HG02973 (cell line): ENCODE results near the gene EMC10.
"Not testable (repeated sequence)": the region's sequence is repeated elsewhere in the genome, so short reads cannot be mapped to it uniquely, and the experiment has no call there.

Source experiments
- ATAC-seq: cut with Tn5 transposase; IDR thresholded peaks from one replicate; pipeline ENCODE4 v1.9.1; 2021; ENCODE audit warnings: moderate library complexity; ENCODE audit not compliant: unreplicated experiment

Gene EMC10

DNA sequence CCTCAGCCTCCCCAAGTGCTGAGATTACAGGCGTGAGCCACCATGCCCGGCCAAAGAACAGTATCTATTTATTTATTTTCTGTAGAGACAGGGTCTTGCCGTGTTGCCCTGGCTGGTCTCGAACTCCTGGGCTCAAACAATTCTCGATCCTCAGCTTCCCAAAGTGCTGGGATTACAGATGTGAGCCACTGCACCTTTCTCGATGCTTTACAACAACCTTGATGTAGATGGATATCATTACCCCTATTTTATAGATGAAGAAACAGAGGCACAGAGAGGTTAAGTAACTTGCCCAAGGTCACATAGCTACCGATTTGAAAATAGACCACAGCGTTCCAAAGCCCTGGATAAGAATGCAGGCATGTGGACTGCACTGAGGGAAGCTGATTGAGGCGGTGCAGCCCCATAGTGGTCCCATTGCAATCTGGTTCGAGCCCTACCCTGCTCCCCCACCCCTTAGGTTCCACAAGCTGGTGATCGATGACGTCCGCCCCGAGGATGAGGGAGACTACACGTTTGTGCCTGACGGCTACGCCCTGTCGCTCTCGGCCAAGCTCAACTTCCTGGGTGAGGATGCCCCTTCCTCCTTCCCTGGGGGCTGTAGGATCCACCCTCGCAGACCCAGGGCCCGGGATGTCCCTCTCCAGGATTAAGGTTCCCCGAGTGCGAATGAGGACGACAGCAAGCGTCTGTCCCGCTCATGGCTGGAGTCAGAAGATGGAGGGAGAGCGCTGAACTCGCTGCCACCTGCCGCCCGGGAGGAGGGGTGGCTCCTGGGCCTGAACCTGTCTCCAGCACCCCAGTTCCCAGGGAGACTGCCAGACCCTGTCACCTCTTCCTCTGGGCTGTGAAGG lies 25.7 kb upstream of the EMC10 start:
- no peak for ATAC-seq

DNA sequence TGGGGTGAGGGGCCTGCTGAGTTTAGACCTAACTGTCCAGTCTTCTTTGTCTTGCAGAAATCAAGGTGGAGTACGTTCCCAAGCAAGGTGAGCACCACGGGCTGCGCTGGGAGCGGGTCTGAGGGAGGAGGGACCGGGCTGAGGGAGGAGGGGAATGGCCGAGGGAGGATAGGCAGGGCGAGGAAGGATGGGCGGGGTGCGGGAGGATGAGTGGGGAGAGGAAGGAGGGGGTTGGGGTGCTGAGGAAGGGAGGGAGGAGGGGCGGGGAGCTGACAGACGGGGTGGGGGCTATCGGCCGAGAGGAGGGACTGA lies 25.1 kb upstream of the EMC10 start:
- no peak for ATAC-seq

DNA sequence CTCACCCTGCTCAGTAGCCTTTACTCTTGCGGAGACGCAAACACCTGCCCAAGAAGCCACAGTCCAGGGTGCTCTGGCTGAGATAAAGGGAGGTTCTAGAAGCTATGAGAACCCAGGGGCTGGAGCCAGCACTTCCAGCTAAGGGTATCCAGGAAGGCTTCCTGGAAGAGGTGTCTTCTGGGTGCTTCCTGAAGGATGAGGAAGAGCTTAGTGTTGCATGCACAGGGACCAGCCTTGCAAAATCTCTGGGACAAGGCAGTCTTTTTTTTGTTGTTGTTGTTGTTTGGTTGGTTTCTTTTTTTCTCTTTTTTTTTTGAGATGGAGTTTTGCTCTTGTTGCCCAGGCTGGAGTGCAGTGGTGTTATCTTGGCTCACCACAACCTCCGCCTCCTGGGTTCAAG lies 23.1 kb upstream of the EMC10 start:
- no peak for ATAC-seq

DNA sequence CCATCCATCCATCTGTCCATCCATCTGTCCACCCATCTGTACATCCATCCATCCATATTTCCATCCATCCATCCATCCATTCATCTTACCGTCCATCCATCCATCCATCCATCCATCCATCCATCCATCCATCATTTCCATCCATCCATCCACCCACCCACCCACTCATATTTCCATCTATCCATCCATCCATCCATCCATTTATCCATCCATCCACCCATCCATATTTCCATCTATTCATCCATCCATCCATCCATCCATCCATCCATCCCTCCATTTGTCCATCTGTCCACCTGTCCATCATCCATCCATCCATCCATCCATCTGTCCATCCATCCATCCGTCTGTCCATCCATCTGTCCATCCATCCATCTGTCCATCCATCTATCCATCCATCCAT lies 20.3 kb upstream of the EMC10 start:
- ATAC-seq = no peak

DNA sequence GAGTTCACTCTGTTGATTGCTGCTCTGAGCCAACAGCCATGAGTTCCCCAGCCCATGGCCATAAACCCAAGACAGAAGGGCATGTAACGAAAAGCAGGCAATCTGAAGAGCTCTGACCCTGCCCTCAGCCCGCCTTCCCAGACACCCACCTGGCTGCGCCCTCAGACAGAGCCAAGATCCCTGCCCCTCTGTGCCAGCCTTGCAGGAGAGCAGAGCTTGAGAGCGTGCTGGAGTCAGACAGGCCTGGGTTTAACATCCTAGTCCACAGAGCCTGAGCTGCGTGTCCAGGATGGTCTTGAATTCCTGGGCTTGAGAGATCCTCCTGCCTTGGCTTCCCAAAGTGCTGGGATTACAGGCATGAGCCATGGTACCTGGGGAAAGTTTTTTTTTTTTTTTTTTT lies 19.0 kb upstream of the EMC10 start:
- ATAC-seq = no peak

DNA sequence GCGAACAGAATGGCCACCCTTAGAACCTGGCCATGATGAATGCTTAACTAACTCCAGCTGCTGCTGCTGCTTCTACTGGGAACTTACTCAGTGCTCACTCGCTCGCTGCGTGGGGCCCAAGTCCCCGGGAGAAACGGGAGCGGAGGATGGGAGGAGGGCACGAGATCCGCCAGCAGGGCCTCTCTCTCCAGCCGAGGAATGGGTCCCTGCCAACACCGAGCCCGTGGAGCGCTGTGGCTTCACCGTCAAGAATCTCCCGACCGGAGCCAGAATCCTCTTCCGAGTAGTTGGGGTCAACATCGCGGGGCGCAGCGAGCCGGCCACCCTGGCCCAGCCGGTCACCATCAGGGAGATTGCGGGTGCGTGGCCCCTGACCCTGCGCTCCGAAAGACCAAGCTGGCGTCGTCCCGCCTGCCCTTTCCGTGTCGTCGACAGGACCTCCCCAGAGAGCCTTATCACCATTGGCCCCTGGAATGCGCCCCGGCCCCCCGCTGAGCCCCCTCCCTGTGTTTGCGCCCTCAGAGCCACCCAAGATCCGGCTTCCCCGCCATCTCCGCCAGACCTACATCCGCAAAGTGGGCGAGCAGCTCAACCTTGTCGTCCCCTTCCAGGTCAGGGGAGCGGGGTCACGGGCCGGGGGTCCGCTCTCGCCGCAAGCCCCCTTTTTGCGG lies 17.8 kb upstream of the EMC10 start:
- ATAC-seq = no peak

DNA sequence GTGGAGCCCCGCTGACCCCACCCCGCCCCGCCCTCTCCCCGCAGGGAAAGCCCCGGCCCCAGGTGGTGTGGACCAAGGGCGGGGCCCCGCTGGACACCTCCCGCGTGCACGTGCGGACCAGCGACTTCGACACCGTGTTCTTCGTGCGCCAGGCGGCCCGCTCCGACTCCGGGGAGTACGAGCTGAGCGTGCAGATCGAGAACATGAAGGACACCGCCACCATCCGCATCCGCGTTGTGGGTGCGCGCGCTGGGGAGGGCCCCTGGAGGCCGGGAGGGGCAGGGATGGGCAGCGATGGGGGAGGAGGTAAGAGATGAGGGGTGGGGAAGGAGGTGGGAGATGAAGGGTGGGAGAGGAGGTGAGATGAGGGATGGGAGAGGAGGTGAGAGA lies 17.2 kb upstream of the EMC10 start:
- no peak for ATAC-seq

DNA sequence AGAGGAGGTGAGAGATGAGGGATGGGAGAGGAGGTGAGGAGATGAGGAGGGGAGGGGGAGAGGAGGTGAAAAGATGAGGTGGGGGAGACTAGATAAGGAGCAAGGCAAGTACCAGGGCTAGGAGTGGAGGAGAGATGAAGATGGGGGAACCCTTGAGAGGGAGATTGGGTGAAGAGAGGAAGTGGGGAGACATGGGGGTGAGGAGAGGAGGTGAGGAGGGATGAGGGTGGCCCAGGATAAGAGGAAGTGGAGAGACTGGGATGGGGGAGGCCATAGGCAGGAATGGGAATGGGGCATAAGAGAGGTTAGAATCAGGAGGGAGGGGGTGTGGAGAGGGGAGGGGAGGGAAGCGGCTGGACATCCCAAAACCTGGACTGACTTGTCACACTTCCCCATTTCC lies 16.7 kb upstream of the EMC10 start:
- no peak for ATAC-seq

DNA sequence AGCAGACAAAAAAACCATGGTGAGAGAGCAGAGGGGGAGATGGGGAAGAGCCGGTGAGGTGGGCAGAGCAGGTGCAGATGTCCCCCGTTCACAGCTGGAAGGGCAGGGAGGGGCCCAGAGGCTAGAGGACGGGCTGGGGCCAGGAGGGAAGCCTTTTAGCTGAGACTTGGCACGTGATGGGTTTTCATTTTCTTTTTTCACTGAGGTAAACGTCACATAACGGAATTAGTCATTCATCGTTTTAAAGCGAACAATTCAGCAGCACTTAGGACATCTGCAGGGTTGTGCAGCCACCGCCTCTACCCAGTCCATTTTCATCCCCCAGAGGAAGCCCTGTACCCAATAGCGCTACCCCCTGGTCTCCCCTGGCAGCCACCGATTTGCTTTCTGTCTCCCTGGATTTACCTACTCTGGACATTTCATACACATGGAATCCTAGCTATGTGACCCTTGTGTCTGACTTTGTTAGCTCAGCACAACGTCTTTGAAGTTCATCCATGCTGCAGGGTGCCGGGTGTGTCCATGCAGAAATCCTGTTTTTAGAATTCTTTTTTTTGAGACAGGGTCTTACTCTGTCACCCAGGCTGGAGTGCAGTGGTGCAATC lies 16.0 kb upstream of the EMC10 start:
- peak; percentile 50 for ATAC-seq

DNA sequence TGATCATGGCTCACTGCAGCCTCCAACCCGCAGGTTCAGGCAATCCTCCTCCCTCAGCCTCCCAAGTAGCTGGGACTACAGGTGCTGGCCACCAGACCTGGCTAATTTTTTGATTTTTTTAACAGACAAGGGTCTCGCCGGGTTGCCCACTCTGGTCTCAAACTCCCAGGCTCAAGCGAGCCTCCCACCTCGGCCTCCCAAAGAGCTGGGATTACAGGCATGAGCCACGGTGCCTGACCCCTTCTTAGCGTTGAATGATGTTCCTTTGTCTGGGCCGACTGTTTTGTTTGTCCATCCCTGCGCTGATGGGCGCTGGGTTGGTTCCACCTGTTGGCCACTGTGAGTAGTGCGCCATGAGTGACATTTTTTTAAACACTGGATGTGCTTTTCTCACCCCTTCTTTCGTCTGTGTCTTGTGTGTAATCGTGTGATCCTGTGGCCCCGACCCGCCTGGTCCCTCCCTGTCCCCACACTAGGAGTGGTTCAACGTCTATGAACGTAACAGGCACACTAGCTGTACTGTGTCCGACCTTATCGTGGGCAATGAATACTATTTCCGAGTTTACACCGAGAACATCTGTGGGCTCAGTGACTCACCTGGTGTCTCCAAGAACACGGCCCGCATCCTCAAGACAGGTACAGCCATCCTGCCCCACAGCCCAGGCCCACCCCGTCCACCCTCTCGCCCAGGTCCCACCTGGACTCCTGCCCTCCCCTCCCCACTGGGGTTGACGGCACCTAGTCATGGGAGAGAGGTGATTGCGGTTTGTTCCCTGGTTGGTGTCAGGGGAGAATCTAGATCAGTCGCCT lies 15.0 kb upstream of the EMC10 start:
- no peak for ATAC-seq

DNA sequence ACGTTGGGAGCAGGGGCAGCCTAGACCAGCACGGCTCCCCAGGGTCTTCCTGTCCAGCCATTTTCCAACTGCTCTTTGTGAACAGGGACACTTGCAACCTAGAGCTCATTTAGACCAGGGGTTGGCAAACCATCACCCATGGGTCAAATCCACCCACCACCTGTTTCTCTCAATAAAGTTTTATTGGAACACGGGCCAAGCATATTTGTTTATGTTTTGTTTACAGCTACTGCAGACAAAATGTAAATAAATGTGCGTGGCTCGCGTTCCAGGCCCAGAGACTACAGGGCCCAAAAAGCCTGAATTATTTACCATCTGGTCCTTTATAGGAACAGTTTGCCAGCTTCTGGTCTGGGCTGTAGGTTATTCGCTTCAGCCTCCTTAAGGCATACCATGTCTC lies 13.3 kb upstream of the EMC10 start:
- no peak for ATAC-seq

DNA sequence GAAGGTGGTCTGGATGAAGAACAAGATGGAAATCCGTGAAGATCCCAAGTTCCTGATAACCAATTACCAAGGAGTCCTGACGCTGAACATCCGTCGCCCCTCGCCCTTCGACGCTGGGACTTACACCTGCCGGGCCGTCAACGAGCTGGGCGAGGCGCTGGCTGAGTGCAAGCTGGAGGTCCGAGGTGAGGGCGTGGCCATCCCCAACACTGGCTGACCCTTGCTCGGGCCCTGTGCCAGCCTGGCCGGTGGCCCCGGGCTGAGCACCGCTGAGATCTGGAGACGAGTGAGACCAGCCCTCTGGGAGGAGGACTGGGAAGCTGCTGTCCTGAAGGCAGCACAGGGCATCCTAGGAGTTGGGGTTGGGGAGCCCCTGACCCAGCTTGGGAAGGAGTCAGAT lies 12.0 kb upstream of the EMC10 start:
- no peak for ATAC-seq

DNA sequence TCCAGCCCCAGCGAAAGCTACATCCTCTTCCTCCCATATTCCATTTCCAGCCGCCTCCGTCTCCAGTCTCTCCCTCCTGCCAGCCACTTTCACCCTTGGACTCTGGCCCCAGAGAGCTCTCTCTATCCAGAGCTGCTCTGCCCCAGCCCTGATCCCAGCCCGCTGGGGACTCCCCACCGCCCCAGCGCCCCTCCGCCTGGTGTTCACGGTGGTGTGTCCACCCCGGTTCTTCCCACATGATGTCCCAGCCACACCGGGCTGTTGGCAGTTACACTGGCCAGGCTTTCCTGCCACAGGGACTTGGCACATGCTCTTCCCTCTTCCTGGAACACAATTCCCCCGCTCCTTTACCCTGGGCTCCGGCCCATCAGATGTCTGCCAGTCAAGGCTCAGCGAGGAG lies 11.3 kb upstream of the EMC10 start:
- ATAC-seq = no peak

DNA sequence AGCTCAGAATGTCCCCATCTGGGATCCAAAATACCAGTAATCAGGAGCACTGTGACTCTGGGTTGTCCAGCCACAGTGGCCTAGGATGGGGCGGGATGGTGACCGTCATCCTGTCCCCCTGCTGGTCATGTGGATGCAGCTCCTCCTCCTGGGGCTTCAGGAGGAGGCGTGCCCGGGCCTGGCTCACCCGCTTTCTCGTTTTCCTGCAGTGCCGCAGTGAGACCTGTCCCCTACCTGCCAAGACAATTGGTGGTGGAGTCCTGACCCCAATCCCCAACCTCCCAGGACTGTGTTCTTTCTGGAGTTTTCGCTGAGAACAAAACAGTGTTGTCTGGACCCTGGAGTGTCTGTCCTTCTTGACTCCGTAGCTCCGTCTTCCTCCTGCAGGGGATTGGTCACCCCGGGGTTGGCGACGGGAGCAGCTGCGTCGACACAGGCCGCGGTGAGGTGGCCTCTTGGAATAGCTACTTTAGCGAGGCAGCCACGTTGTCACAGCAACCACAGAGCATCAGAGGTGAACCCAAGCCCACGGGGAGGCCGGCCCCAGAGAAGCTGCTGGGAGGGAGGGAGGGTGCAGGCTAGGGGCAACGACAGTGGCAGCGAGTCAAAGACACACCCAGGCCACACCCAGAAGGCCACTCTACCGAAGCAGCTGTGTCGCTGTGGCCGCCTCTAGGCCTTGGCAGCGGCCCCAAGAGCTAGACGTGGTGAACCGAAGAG lies 10.2 kb upstream of the EMC10 start:
- ATAC-seq = no peak

DNA sequence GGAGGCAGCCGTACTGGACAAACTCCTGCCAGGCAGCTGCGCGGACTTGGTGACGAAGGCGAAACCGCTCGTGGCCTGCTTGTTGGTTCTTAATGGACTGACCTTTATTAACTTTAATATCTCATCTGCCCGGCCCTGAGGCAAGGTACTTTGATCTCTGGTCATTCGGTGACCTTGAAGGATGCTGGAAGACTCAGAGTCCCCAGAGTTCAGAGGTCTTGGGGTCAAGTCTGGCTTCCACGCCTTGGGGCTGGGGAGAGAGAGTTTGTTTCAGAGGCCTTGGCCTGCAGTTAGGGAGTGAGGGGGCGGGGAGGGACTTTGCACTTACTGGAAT lies 9.6 kb upstream of the EMC10 start:
- ATAC-seq = no peak

DNA sequence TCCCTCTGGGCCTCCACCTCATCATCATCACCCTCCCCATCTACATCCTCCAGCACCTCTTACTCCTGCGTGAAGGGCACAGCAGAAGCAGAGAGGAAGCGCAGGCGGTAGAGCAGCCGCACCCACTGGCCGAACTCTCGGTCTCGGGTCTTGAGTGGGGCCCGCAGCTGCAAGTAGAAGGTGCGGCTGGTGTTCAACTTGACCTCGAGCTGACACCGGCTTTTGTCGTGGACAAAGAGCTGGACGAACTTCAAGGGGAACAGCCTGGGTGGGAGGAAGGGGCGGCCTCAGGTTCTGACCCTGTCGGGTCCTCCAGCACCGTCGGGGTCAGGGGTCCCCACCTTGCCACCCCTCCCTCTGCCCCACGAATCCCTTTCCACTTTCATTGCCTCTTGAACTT lies 8.7 kb upstream of the EMC10 start:
- no peak for ATAC-seq

DNA sequence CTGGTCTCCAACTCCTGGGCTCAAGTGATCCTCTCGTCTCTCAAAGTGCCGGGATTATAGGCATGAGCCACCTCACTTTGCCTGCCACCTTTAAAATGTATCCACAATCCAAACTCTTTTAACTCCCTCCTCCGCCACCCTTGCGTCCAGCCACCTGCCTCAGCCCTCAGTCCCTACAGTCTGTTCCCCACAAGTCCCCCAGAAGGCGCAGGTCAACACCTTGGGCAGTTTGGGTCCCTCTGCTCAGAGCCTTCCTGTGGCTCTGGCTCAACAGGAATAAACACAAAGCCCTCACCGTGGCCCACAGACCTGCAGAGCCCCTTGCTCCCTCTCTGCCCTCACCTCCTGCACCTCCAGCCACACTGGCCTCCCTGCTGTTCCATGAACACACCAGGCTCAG lies 7.5 kb upstream of the EMC10 start:
- no peak for ATAC-seq

DNA sequence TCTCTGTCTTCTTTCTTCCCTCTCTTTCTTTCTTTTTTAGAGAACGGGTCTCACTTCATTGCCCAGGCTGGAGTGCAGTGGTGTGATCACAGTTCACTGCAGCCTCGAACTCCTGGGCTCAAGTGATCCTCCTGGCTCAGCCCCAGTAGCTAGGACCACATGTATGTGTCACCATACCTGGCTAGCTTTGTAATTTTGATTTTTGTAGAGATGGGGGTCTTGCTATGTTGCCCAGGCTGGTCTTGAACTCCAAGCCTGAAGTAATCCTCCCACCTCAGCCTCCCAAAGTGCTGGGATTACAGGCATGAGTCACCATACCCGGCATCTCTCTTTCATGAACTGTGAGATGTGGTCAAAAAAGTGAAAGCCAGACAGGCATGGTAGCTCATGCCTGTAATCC lies 3.0 kb upstream of the EMC10 start:
- ATAC-seq = not testable (repeated sequence)

DNA sequence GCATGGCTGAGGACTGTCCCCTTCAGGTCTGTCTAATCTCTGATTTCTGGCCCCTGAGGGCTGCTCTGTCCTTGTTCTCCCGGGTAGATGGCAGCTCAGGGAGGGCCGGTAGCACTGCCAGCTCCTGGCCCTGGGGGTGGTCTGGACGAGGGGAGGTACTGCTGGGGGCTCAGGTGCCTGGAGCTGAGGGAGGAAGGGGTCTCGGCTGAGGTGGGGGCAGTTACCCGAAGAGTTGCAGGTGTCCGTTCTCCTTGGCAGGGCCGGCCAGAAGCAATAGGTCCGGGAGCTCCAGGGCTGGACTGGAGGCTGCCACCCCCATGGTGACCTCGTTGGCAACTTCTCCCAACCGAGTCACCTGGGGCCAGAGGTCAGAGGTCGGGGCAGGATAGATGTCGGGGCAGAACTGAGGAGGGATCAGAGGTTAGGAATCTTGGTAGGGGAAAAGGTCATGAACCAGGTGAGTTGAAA lies 1.2 kb upstream of the EMC10 start:
- no peak for ATAC-seq

DNA sequence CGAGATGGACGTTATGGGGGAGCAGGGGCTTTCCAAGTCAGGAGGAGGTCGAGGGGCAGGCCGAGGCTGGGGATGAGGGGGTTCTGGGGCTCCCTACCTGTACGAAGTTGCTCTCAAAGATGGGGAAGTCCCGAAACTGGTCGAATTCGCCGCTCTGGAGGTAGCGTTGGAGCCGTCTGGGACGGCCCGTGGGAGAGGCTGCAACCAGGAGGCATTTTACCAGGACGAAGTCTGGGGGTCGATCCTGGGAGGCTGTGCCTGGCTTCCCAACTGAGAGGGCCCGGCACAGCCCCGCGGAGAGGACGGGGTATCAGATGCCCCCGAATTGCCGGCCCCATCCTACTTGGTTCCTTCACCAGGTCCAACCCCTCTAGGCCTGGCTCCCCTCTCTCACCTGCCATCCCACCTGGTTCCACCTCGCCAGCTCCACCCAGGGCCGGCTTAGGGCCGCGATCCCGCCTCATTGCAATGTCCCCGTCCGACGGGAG lies 527 bp upstream of the EMC10 start:
- no peak for ATAC-seq

DNA sequence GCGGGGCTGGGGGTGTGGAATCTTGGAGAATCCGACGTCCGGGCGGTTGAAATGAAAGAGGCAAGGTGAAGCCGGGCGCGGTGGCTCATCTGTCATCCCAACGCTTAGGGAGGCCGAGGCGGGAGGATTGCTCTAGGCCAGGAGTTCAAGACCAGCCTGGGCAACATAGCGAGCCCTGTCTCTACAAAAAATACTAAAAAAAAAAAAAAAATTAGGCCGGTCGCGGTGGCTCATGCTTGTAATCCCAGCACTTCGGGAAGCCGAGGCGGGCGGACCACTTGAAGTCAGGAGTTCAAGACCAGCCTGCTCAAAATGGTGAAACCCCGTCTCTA lies 566 bp downstream of the EMC10 start:
- no peak for ATAC-seq
